GM21423 (cell line): ENCODE data around the gene DNM2.

Experiments
- ATAC-seq: cut with Tn5 transposase; IDR thresholded peaks from one replicate; pipeline ENCODE4 v1.9.1; 2021; ENCODE audit warnings: mild to moderate bottlenecking, moderate library complexity; ENCODE audit not compliant: unreplicated experiment

DNM2 gene

GRCh38 chr19:10690341-10690781, 27.5 kb upstream of the DNM2 start:
- no peak for ATAC-seq

GRCh38 chr19:10691178-10691881, 26.5 kb upstream of the DNM2 start:
- no peak for ATAC-seq

GRCh38 chr19:10691883-10692282, 26.0 kb upstream of the DNM2 start:
- no peak for ATAC-seq

GRCh38 chr19:10692673-10693264, 25.1 kb upstream of the DNM2 start:
- no peak for ATAC-seq

- ATAC-seq = no peak
Observed at GRCh38 chr19:10694706-10695307, 23.1 kb upstream of the DNM2 start.

- peak; percentile 79 for ATAC-seq
Observed at GRCh38 chr19:10695401-10696398, 22.2 kb upstream of the DNM2 start.

- ATAC-seq = no peak
Observed at GRCh38 chr19:10699650-10700335, 18.1 kb upstream of the DNM2 start.

- peak; percentile 42 for ATAC-seq
Observed at GRCh38 chr19:10701955-10702525, 15.8 kb upstream of the DNM2 start.

GRCh38 chr19:10706990-10707389, 10.9 kb upstream of the DNM2 start:
- no peak for ATAC-seq

- ATAC-seq = no peak
Observed at GRCh38 chr19:10707440-10707839, 10.4 kb upstream of the DNM2 start.

GRCh38 chr19:10708291-10708690, 9.6 kb upstream of the DNM2 start:
- ATAC-seq = no peak

GRCh38 chr19:10712045-10712444, 5.8 kb upstream of the DNM2 start:
- no peak for ATAC-seq

GRCh38 chr19:10712754-10713153, 5.1 kb upstream of the DNM2 start:
- ATAC-seq = no peak

- no peak for ATAC-seq
Observed at GRCh38 chr19:10713317-10713716, 4.6 kb upstream of the DNM2 start.

GRCh38 chr19:10717054-10717355, 874 bp upstream of the DNM2 start:
- no peak for ATAC-seq

- ATAC-seq = peak; percentile 13
Observed at GRCh38 chr19:10718205-10719196, 622 bp downstream of the DNM2 start.

- no peak for ATAC-seq
Observed at GRCh38 chr19:10719466-10719961, 1.6 kb downstream of the DNM2 start.

- no peak for ATAC-seq
Observed at GRCh38 chr19:10720607-10721125, 2.8 kb downstream of the DNM2 start.

GRCh38 chr19:10723591-10723990, 5.7 kb downstream of the DNM2 start:
- ATAC-seq = no peak
